H1 (cell line): ENCODE measurements around the gene HOXB9. TPM values are rescaled to one million over a fixed set of nuclear protein-coding genes. Genes with fewer than 3 reads are reported as not detected.

ENCODE experiments used
- CTCF ChIA-PET: fragments of 300-600 bp; sonication (Branson Sonifier 250); formaldehyde crosslinking; loops from one replicate; lab custom pipeline; 2021; ENCODE audit not compliant: partially characterized antibody; lab: Charles Lee
- POLR2A ChIA-PET: fragments of 300-600 bp; sonication (Branson Sonifier 250); formaldehyde crosslinking; loops from one replicate; lab custom pipeline; 2021; ENCODE audit warnings: inconsistent platforms; ENCODE audit not compliant: partially characterized antibody; lab: Charles Lee
- DNase-seq, 2 experiments: peaks; one replicate each; pipeline versions ENCODE4 v3.0.0 to v3.0.0-alpha.2; 2010 to 2022; ENCODE audit warnings: low spot score in 2 of 2, low read depth in 1 of 2, mixed read lengths in 1 of 2
- FAIRE-seq: peaks from 2 replicates; lab custom pipeline; 2011; peaks lifted over from hg19 to GRCh38; lab: Jason Lieb, UNC
- H2AFZ ChIP-seq: 2 replicates; pipeline ENCODE4 v1.8.1; 2012; ENCODE audit warnings: low read length, inconsistent platforms
- H2AK5ac ChIP-seq: 2 replicates; pipeline ENCODE4 v1.6.1; 2013; ENCODE audit warnings: low read depth, low read length
- H2BK120ac ChIP-seq: replicated peaks from 2 replicates; pipeline ENCODE3; 2013; ENCODE audit warnings: low read depth, low read length, inconsistent platforms
- H2BK12ac ChIP-seq: 2 replicates; pipeline ENCODE4 v1.6.1; 2013; ENCODE audit warnings: low read depth, low read length
- H2BK15ac ChIP-seq: 2 replicates; pipeline ENCODE4 v1.6.1; 2013; ENCODE audit warnings: low read length
- H2BK20ac ChIP-seq: 2 replicates; pipeline ENCODE4 v1.6.1; 2013; ENCODE audit warnings: low read length
- H2BK5ac ChIP-seq: 2 replicates; pipeline ENCODE4 v1.6.1; 2013; ENCODE audit warnings: low read depth, low read length
- H3K14ac ChIP-seq: 2 replicates; pipeline ENCODE4 v1.6.1; 2013; ENCODE audit warnings: inconsistent platforms; ENCODE audit not compliant: insufficient read length
- H3K18ac ChIP-seq: 2 replicates; pipeline ENCODE4 v1.6.1; 2013; ENCODE audit warnings: low read length; ENCODE audit errors: extremely low read depth
- H3K23ac ChIP-seq: 2 replicates; pipeline ENCODE4 v1.6.1; 2013; ENCODE audit warnings: inconsistent platforms; ENCODE audit not compliant: insufficient read length
- H3K23me2 ChIP-seq: 2 replicates; pipeline ENCODE4 v1.6.1; 2013; ENCODE audit warnings: low read depth, low read length
- H3K27ac ChIP-seq: 2 replicates; pipeline ENCODE4 v1.6.1; 2011; ENCODE audit warnings: low read depth, low read length, inconsistent platforms
- H3K27me3 ChIP-seq, 4 experiments: replicated peaks in 1 of 4; 1 replicate in 1 of 4; 2 replicates in 3 of 4; pipeline versions ENCODE4 v1.6.1 to v1.8.1; 2011 to 2013; ENCODE audit warnings: low read length in 3 of 4, mild to moderate bottlenecking in 3 of 4, inconsistent platforms in 2 of 4, mixed read lengths in 2 of 4, moderate library complexity in 1 of 4; ENCODE audit not compliant: control insufficient read depth in 3 of 4, insufficient read depth in 3 of 4; ENCODE audit errors: extremely low read depth in 1 of 4
- H3K36me3 ChIP-seq, 4 experiments: 2 replicates each; pipeline versions ENCODE4 v1.6.1 to v1.8.1; 2011 to 2013; ENCODE audit warnings: mild to moderate bottlenecking in 4 of 4, low read length in 3 of 4, moderate library complexity in 2 of 4, control low read depth in 1 of 4, inconsistent platforms in 1 of 4; ENCODE audit not compliant: insufficient read depth in 4 of 4, control insufficient read depth in 2 of 4
- H3K4ac ChIP-seq: replicated peaks from 2 replicates; pipeline ENCODE3; 2013; ENCODE audit warnings: low read length, low read depth, mixed read lengths, inconsistent platforms; ENCODE audit not compliant: insufficient read length
- H3K4me1 ChIP-seq, 4 experiments: replicated peaks in 1 of 4; 1 replicate in 1 of 4; 2 replicates in 3 of 4; pipeline versions ENCODE4 v1.6.1 to v1.8.1; 2011 to 2013; ENCODE audit warnings: low read length in 3 of 4, inconsistent platforms in 2 of 4, mixed read lengths in 1 of 4; ENCODE audit not compliant: insufficient read depth in 4 of 4, control insufficient read depth in 3 of 4
- H3K4me2 ChIP-seq, 2 experiments: 2 replicates each; pipeline versions ENCODE4 v1.6.1 to v1.8.1; 2011 to 2013; ENCODE audit warnings: low read depth in 2 of 2, low read length in 2 of 2, control low read depth in 1 of 2, inconsistent platforms in 1 of 2, mild to moderate bottlenecking in 1 of 2; ENCODE audit not compliant: insufficient read depth in 1 of 2
- H3K4me3 ChIP-seq, 4 experiments: fragments of 200-600, 300-600 bp in 1 of 4; sonication (generic), shearing (Covaris generic), sonication (Bioruptor Twin) in 1 of 4; 2 replicates each; pipeline versions ENCODE4 v1.5.1 to v1.8.1; 2011 to 2016; ENCODE audit warnings: low read length in 4 of 4, low read depth in 3 of 4, control low read depth in 2 of 4, inconsistent platforms in 2 of 4, mild to moderate bottlenecking in 2 of 4, mixed read lengths in 1 of 4, moderate library complexity in 1 of 4; ENCODE audit not compliant: insufficient read depth in 2 of 4; ENCODE audit errors: extremely low read depth in 1 of 4
- H3K56ac ChIP-seq: replicated peaks from 2 replicates; pipeline ENCODE3; 2013; ENCODE audit warnings: low read depth, mild to moderate bottlenecking, mixed read lengths, low read length, inconsistent platforms; ENCODE audit not compliant: insufficient read length
- H3K79me1 ChIP-seq: 2 replicates; pipeline ENCODE4 v1.6.1; 2013; ENCODE audit warnings: low read depth, low read length, control low read depth
- H3K79me2 ChIP-seq, 2 experiments: 2 replicates each; pipeline versions ENCODE4 v1.6.1 to v1.8.1; 2012 to 2013; ENCODE audit warnings: low read length in 2 of 2, mild to moderate bottlenecking in 2 of 2, inconsistent platforms in 1 of 2; ENCODE audit not compliant: insufficient read depth in 2 of 2, control insufficient read depth in 1 of 2
- H3K9ac ChIP-seq, 4 experiments: replicated peaks in 1 of 4; 1 replicate in 1 of 4; 2 replicates in 3 of 4; pipeline versions ENCODE4 v1.6.1 to v1.8.1; 2011 to 2013; ENCODE audit warnings: low read depth in 3 of 4, low read length in 3 of 4, control low read depth in 2 of 4, mild to moderate bottlenecking in 2 of 4, moderate library complexity in 2 of 4, inconsistent platforms in 1 of 4; ENCODE audit errors: extremely low read depth in 1 of 4
- H3K9me3 ChIP-seq, 2 experiments: 2 replicates each; pipeline versions ENCODE4 v1.6.1 to v1.8.1; 2012 to 2013; ENCODE audit warnings: mild to moderate bottlenecking in 2 of 2, moderate library complexity in 2 of 2, control low read depth in 1 of 2, inconsistent platforms in 1 of 2, low read depth in 1 of 2, low read length in 1 of 2, mixed read lengths in 1 of 2; ENCODE audit not compliant: insufficient read depth in 2 of 2
- H4K20me1 ChIP-seq, 2 experiments: replicated peaks in 1 of 2; 2 replicates each; pipeline versions ENCODE3 to v1.8.1; 2011 to 2013; ENCODE audit warnings: inconsistent platforms in 2 of 2, low read length in 2 of 2, mild to moderate bottlenecking in 1 of 2; ENCODE audit not compliant: insufficient read depth in 2 of 2, control insufficient read depth in 1 of 2
- H4K5ac ChIP-seq: 2 replicates; pipeline ENCODE4 v1.6.1; 2013; ENCODE audit warnings: low read length, low read depth, mixed read lengths, inconsistent platforms; ENCODE audit not compliant: insufficient read length
- H4K8ac ChIP-seq: 2 replicates; pipeline ENCODE4 v1.8.0; 2013; ENCODE audit warnings: mild to moderate bottlenecking, moderate library complexity, low read length, inconsistent platforms; ENCODE audit not compliant: insufficient read depth; ENCODE audit errors: extremely low read depth
- H4K91ac ChIP-seq: replicated peaks from 2 replicates; pipeline ENCODE3; 2013; ENCODE audit warnings: low read length, mixed read lengths, inconsistent platforms; ENCODE audit not compliant: insufficient read length
- ASH2L ChIP-seq: fragments of 200-600, 300-600 bp; sonication (generic); IDR thresholded peaks from one replicate; pipeline ENCODE4 v1.7.1; 2017; ENCODE audit warnings: low read length
- EZH2 ChIP-seq: fragments of 200-600 bp; sonication (generic); IDR thresholded peaks from 2 replicates; pipeline ENCODE4 v1.7.1; 2012; ENCODE audit warnings: low read depth, mild to moderate bottlenecking, moderate library complexity, low read length, inconsistent platforms; ENCODE audit not compliant: severe bottlenecking
- SAP30 ChIP-seq: fragments of 300-600 bp; sonication (generic); IDR thresholded peaks from 2 replicates; pipeline ENCODE4 v1.7.1; 2012; ENCODE audit warnings: low read length, moderate library complexity, mild to moderate bottlenecking, inconsistent platforms; ENCODE audit not compliant: insufficient read depth, insufficient replicate concordance
- SIRT6 ChIP-seq: IDR thresholded peaks from one replicate; pipeline ENCODE4 v1.7.1; 2012; ENCODE audit warnings: low read length, inconsistent platforms
- SRF ChIP-seq: IDR thresholded peaks from 2 replicates; pipeline ENCODE4 v1.6.1; 2011; ENCODE audit warnings: mild to moderate bottlenecking, low read depth, low read length, moderate library complexity
- TCF12 ChIP-seq: IDR thresholded peaks from 2 replicates; pipeline ENCODE4 v1.6.1; 2011; ENCODE audit warnings: low read depth, mild to moderate bottlenecking, low read length
- ZNF274 ChIP-seq: IDR thresholded peaks from 2 replicates; pipeline ENCODE4 v1.7.0; 2012; ENCODE audit warnings: low read length, borderline replicate concordance; ENCODE audit errors: extremely low read depth
- WGBS, 2 experiments: shearing (Covaris generic) in 1 of 2; methylation state at CpG; one replicate each; pipeline versions ENCODE4 v1.1.6 to v1.1.7; 2013 to 2015; ENCODE audit warnings: low lambda C conversion rate in 2 of 2, mixed read lengths in 2 of 2, inconsistent platforms in 1 of 2, low coverage in 1 of 2, missing lambda C conversion rate in 1 of 2; ENCODE audit not compliant: insufficient replicate concordance in 2 of 2, insufficient coverage in 1 of 2, insufficient read length in 1 of 2; ENCODE audit errors: extremely low coverage in 1 of 2, missing lambda C conversion rate in 1 of 2; 5-methylcytosine and 5-hydroxymethylcytosine counted together
- polyA plus RNA-seq, 7 experiments: library from polyadenylated mRNA; depleted of rRNA in 3 of 7; stranded (reverse) in 5 of 7; unstranded in 2 of 7; fragments of >200 nt in 5 of 7; fragments of 200-250 nt in 2 of 7; gene quantifications; 1 replicate in 5 of 7; 2 replicates in 1 of 7; 4 replicates in 1 of 7; pipeline versions ENCODE4 v1.2.1 to v1.2.3, GENCODE V29; 2011 to 2013; ENCODE audit warnings: missing spikeins in 2 of 7, mixed read lengths in 2 of 7
- total RNA-seq: library from RNA; stranded (reverse); fragmentation: NEBNext Ultra II Directional; extraction: Animal tissue kit (Norgen Biotek cat#: 25700); gene quantifications from 2 replicates; pipeline ENCODE4 v1.2.1, GENCODE V29; 2021

Gene HOXB9
- total and polyA plus RNA-seq, 2 of the 8 experiments (the other 6 are each of a cell fraction or from before 2014, with no cell fraction given) = not detected

- Histone ChIP-seq H3K9ac (no peak overlapping the region), H3K4me2 (peak overlapping the region in 1 of 2 experiments; percentile 37; a peak in 1 of 4 replicates)
- TF ChIP-seq ZNF274 = no peak
- TF ChIP-seq TCF12 = no peak
- TF ChIP-seq SRF = no peak
- peak; percentile 66 for TF ChIP-seq EZH2
- no peak for TF ChIP-seq SIRT6
- no peak for TF ChIP-seq ASH2L
- TF ChIP-seq SAP30 = no peak
Observed at GRCh38 chr17:48611681-48612455, 14.3 kb downstream of the HOXB9 start.

More at GRCh38 chr17:48611681-48612455, 14.3 kb downstream of the HOXB9 start:
- Histone ChIP-seq H3K18ac (no peak overlapping the region; the same call in 1 of the 2 replicates), H3K27me3 (peaks cover 97 to 100% (median 99%) of the 10 kb centered on the region in 4 experiments), H3K4me3 (no peak overlapping the region), H2AFZ (no peak overlapping the region), H3K23me2 (peaks cover 2% of the 10 kb centered on the region; the same call in 1 of the 2 replicates), H3K14ac (no peak overlapping the region), H2BK20ac (no peak overlapping the region), H3K4me1 (peaks cover 0 to 7% (median 4%) of the 10 kb centered on the region in 4 experiments; a peak in 5 of 7 replicates), H3K79me1 (no peaks in the 10 kb centered on the region), H4K5ac (no peak overlapping the region), H4K91ac (no peak overlapping the region), H3K9me3 (no peaks in the 10 kb centered on the region; a peak in 1 of 4 replicates), H4K20me1 (peaks cover 24 to 36% of the 10 kb centered on the region in 2 experiments), H2BK12ac (peak overlapping the region; percentile 20; the same call in 1 of the 2 replicates), H3K79me2 (no peaks in the 10 kb centered on the region), H3K23ac (no peak overlapping the region), H2AK5ac (no peak overlapping the region), H3K27ac (no peak overlapping the region), H4K8ac (0 out of 2 replicates have a peak overlapping the region, but pooled peaks have one; percentile 9), H2BK5ac (no peak overlapping the region), H3K4ac (no peak overlapping the region), H3K56ac (no peak overlapping the region), H2BK15ac (no peak overlapping the region), H3K36me3 (peaks cover 0 to 18% (median 0%) of the 10 kb centered on the region in 4 experiments; a peak in 1 of 8 replicates), H2BK120ac (no peak overlapping the region)
- CTCF ChIA-PET = no interaction called here
- WGBS, 2 experiments = 5% methylated on average over 21 of the region's 36 CpGs; no CpG with 5 or more reads in 1 of the 2 experiments
- no peak for FAIRE-seq
- POLR2A ChIA-PET = no interaction called here
- no peak for DNase-seq
